Hepatic stellate cell (primary cell): Measurements from ENCODE around the gene SLC35B2.
"Not testable (repeated sequence)": the region's sequence is repeated elsewhere in the genome, so short reads cannot be mapped to it uniquely, and the experiment has no call there.

ENCODE experiments used
- DNase-seq: peaks from one replicate; pipeline ENCODE4 v3.0.0; 2011; ENCODE audit warnings: low spot score

The SLC35B2 gene

DNA sequence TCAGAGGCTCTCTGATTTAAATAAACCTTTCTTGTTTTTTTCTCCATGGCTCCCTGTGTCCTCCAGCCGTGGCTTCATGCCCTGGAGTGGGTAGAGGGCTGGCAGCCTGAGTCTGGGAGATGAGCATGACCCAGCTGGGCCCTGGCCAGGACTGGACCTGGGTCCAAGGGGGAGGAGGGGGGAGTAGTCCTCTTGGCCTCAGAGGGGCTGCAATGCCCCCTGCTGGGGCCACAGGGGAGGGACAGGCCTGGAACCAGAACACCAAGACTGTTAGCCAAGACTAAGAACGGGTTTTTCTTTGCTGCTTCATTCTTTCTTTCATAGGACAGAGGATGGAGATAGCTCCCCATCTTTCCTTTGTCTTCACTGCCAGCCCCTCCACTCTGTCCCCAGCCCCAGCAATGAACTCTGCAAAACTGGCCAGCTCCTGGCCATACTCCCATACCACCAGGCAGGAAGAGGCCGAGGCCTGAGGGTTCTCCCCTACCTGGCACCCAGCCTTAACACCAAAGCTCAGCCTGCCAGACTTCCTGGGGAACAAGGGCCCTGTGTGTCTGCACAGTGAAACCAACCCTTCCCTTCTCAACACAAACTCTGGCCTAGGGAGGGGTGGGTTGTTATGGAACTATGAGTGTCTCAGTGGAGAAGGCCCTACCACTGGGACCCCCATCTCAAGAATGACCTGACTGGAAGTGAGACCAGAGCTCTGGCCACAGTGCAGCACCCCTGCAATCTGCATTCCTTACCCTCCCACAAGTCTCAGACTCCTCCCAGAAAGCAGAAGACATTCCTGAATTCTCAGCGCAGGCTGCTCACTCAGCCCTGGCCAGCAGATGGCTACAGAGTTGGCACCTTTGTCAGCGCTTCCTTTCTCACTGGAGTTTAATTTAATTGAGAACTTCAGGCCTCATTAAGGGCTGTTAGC is 23.0 kb downstream of the SLC35B2 start:
- peak; percentile 78 for DNase-seq

DNA sequence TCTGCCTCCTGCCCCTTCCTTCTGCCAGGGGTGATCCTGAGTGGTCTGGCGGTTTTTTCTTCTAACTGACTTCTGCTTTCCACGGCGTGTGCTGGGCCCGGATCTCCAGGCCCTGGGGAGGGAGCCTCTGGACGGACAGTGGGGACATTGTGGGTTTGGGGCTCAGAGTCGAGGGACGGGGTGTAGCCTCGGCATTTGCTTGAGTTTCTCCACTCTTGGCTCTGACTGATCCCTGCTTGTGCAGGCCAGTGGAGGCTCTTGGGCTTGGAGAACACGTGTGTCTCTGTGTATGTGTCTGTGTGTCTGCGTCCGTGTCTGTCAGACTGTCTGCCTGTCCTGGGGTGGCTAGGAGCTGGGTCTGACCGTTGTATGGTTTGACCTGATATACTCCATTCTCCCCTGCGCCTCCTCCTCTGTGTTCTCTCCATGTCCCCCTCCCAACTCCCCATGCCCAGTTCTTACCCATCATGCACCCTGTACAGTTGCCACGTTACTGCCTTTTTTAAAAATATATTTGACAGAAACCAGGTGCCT is 23.7 kb downstream of the SLC35B2 start:
- no peak for DNase-seq

DNA sequence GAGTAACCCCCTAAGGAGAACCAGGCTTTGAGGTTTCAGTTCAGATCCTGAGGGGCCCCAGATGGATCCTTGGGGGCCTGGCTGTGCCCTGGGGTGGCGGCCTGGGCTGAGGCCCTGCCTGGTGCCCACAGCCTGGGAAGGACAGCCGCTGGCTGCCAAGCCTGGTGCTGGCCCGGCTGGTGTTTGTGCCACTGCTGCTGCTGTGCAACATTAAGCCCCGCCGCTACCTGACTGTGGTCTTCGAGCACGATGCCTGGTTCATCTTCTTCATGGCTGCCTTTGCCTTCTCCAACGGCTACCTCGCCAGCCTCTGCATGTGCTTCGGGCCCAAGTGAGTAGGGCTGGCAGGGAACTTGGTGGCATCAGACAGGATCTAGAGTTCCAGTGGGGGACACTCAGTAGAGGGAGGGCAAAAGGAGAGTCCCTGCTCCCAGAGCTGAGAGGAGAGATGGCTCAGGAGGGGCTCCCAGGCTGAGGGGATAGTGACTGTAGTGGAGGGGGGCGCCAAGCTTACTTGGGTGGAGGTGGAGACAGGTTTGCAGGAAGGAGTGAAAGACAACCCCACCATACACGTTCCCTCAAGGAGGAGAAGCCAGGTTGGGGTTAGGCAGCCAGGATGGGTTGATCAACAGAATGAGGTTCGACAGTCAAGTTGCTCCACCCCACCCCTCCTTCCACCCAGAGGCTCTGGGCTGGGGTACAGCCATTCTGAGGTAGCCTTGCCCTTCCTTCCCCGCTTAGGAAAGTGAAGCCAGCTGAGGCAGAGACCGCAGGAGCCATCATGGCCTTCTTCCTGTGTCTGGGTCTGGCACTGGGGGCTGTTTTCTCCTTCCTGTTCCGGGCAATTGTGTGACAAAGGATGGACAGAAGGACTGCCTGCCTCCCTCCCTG is 24.4 kb downstream of the SLC35B2 start:
- DNase-seq = no peak

DNA sequence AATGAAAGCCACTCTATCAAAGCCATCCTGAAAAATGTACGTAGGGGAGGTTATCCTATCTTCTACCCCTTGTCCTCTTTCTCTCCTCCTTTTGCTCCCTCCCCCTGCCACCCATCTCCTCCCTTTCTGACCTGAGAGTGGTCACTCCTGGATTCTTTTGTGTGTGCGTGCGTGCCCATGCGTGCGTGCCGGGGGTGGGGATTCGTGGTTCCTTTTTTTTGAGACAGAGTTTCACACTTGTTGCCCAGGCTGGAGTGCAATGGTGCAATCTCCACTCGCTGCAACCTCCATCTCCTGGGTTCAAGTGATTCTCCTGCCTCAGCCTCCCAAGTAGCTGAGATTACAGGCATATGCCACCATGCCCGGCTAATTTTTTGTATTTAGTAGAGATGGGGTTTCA is 25.9 kb downstream of the SLC35B2 start:
- DNase-seq = not testable (repeated sequence)

DNA sequence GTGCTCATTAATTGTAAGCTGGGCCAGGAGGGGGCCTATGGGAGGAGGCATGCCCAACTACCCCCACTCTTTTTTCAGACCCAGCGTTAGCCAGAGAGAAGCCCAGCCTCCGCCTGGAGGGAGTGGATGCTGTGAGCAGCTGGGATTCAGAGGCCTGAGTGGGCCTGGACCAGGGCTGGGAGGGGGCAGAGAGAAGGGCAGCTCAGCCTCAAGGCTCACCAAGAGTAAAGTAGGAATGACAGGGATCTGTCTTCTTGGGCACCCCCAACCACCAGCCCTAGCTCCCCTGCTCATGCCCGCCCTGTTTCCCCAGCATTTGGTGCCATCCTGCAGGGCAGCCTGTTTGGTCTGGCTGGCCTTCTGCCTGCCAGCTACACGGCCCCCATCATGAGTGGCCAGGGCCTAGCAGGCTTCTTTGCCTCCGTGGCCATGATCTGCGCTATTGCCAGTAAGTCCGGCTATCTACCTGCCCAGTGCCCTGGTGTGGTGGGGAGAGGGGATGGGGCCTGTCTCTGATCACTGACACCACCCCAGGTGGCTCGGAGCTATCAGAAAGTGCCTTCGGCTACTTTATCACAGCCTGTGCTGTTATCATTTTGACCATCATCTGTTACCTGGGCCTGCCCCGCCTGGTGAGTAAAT is 27.2 kb downstream of the SLC35B2 start:
- no peak for DNase-seq

DNA sequence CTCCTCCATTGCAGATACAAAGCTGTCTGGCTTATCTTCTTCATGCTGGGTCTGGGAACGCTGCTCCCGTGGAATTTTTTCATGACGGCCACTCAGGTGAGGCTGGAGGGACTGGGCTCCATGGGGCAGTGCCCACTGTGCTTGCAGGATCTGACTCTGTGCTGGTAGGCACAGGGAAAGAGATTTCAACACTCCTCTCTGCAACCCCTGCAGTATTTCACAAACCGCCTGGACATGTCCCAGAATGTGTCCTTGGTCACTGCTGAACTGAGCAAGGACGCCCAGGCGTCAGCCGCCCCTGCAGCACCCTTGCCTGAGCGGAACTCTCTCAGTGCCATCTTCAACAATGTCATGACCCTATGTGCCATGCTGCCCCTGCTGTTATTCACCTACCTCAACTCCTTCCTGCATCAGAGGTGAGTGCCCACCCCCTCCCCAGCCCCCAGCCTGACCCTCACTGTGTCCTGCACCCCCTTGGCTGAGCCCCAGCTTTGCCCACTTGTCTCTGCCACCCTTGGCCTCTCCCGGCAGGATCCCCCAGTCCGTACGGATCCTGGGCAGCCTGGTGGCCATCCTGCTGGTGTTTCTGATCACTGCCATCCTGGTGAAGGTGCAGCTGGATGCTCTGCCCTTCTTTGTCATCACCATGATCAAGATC is 27.8 kb downstream of the SLC35B2 start:
- DNase-seq = no peak

DNA sequence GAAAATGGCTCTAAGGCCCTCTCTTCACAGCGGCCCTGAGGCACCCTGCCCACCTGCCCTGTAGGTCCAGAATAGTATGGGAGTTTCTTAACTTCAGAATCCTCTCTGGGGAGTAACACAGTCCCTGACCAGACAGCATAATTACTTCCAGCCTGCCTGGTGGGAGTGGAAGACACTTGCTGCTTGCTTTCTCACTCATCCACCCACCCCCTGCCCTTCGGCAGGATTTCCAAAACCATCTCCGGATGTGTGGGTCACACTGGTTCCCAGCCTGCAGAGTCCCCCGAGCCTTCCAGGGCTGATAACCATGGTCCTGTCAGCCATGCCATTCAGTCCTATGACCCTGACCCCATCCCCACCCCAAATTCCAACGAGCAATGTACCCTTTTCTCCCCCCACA is 28.5 kb downstream of the SLC35B2 start:
- no peak for DNase-seq

DNA sequence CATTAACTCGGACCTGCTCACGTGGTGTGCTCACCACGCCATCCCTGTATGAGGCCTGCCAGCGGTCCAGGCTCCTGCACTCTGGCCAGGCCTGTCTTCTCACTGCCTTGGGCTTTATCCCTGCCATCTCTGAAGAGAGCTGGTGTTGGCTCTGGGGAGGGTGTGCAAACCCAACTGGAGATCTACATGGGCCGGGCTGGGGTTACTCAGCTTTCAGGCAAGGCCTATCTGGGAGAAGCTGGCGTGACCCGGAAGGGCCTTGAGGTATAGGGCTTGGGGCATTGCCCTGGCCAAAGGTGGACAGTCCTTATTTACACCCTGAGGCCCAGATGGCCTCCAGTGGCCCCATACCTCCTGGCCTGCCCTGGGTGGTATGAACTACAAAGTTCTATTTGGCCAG is 28.9 kb downstream of the SLC35B2 start:
- DNase-seq = no peak

DNA sequence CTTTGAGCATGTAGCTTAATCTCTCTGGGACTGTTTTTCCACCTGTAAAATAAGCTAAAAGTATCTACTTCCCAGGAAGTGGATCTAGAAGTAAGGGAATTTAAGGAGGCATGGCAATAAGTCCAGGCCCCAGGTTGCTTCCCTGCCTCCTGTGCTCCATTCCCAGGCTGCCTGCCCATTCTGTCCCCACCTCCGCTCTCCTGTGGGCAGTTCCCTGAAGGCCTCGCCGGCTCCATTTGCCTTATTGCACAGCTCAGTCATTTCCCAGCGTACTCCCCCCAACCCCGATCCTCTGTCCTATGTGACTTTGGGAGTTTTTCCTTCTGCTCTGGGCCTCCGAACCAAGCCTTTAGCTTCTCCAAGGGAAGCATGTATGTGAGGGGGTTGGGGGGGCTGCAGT is 29.3 kb downstream of the SLC35B2 start:
- DNase-seq = no peak

DNA sequence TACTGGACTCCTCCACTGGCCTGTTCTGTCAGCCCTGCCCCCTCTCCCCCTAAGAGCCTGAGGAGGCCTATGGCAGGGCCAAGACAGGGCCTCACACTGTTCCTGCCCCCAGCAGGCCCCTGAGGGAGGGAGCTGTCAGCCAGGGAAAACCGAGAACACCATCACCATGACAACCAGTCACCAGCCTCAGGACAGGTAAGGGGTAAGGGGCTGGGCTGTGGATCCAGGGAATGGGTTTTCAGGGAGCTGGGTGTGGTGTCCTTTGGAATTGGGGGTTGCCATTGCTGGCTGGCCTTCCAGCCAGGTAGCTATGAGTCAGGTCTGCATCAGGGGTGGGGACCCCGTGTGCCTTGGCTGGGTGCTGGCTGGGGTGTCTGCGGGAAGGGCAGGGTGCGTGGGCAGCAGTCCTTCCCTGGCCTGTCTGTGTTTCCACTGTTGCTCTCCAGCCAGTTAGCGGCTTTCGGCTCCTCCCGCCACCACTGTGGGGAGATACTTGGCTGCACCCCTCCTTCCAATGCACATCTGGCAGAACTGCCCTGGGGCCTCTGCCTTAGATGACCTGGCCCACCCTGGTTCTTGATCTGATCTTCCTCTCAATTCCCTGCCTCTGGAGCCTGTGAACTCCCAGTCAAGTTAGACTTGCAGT is 30.1 kb downstream of the SLC35B2 start:
- DNase-seq = no peak

DNA sequence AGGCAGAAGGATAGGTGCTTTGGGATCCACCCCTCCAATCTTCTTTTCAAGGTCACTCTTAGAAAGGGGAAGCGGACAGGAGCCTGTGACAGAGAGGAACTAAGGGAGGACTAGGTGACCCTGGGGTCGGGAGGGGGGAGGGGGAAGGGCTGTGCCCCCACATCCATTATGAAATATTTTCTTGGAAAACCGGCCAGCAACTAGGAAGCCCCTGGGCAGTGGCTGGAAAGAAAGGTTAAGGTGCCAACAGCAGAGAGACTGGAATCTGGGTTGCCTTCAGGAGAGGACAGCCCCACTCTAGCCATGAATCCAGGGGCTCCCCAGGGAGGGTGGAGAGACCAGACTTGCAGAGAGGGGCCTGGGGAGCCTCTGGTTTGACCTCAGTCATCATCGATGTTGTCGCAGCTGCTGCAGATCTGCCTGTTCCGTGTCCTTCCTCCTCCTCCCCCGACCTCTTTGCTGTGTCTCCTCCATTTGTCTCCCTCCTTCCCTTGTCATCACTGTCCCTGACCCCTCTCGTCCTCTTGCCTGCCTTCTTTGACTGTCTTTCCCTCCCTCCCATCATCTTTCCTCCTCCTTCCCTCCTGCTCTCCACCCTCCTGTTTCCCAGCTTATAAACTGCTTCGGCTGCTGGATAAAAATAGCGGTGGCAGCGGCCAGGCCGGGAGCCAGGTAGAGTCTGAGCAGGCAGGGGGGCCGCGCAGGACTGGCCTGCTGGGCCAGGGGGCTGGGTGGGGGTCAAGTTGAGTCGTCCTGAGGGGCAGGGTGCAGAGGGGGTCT is 30.8 kb downstream of the SLC35B2 start:
- no peak for DNase-seq

DNA sequence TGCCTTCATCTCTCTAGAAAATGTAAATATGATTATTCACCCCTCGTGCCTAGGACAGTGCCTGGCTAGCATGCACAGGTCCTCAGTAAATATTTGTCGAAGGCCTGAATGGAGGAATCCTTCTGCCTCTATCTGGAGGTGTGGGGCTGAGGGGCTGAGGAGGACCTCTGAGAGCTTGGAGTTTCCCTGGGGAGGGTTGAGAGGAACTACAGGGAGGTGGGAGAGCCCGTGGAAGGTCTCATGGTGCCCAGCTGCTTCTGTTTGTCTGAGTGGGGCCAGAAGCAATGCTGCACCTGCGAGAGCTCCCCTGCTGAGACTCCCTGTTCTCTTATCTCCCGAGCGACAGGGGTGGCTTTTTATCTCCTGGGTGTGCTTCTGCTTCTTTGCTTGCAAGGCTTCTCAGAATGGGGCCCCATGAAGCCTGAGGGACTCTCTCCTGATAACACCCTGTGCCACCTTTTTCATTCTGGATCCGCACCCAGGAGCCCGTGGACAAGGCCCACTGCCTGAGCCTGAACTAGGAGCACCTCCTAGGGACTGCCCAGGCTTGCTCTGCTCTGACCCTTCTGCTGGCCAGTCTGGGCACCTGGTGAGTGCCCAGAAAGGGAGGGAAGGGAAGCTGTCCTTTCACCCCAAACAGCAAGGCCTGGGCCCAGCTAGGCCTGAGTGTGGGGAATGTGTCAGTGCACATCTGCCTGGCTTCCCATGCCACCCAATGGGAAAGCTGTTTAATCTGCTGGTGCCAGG is 31.6 kb downstream of the SLC35B2 start:
- DNase-seq = no peak

DNA sequence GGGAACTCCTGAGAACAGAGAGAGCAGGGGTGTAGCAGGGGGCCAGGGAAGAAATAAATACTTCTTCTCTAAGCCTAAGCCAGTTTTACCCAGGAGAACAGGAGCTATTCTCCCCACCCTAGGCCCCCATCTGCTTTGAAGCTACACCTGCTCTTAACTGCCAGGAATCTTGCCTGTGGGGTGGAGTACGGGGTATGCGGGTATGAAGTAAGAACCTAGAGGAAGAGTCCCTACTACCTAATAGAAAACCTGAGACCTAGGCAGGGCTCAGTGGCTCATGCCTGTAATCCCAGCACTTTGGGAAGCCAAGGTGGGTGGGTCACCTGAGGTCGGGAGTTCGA is 32.4 kb downstream of the SLC35B2 start:
- no peak for DNase-seq

DNA sequence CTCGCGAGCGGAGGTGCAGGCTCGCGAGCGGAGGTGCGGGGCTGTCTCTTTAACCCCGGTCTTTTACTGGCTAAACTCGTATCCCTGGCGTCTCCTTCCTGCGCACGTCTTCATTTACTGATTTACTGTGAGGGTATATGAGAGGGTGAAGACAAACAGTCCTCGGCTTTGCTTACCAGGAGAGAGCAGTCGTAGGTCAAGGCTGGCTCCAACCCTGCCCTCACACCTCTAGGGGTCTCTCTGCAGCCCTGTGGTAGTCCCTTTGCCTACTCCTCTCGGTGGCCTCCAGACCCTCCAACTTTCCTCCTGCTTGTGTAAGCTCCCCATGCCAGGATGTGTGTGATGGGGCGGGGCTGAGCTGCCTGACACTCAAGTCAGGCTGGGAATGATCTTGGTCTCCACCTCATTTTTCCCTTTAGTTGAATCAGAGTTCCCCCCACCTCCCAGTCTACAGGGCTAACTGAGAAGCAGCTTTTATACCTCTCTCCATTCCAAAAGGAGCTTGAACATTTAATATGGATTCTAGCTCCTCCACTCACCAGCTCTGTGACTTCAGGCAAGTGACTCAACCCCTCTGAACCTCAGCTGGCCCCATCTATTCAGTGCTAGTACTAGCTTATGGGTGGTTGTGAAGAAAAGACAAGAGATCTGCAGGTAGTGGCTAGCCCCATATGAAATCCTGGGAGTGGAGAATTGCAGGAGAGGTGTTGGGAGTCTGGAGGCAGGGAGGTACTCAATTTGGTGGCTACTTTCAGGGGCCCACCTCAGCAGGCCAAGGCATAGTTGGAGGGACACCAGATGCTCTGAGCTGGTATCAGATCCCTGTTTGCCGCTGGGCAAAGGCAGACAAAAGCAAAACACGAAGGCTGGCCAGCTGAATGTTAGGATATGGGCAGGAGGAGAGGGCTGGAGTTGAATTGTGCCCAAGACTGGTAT is 33.0 kb downstream of the SLC35B2 start:
- DNase-seq = peak; percentile 54

DNA sequence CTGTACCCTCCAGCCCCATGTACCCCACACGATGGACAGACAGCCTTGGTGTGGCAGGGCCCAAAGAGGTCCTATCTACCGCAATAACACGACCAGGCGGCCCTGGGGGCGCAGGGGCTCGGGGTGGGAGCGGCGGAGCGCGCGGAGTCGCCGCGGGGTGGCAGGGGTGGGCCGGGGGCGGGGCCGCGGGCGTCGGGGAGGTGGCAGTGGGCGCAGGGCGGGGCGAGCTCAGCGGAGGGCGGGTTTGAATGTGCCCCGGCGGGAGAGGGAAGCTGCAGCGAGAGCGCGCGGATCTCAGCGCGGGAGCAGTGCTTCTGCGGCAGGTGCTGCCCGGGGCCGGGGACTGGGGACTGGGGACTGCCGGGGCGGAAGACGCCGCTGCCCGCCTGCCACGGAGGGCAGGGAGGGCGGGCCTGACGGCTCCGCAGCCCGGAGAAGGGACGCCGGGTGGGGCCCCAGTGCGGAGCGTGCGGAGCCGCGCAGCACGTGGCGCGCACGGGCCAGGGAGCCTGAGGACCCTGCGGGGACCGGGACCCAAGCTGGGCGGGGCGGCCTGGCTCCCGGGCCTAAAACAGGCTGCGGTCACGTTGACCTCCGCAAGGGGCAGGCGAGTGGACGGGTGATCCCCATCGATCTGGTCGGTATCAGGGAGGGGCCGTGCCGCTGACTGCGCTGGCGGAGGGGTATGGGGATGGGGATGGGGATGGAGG is 33.9 kb downstream of the SLC35B2 start, which contains the start of gene SLC29A1:
TSS of gene SLC29A1 (plus strand) at position 277 of the 710 bp plus-strand sequence. CDS start 3,719 bp downstream, outside the sequence.
- peak; percentile 90 for DNase-seq

DNA sequence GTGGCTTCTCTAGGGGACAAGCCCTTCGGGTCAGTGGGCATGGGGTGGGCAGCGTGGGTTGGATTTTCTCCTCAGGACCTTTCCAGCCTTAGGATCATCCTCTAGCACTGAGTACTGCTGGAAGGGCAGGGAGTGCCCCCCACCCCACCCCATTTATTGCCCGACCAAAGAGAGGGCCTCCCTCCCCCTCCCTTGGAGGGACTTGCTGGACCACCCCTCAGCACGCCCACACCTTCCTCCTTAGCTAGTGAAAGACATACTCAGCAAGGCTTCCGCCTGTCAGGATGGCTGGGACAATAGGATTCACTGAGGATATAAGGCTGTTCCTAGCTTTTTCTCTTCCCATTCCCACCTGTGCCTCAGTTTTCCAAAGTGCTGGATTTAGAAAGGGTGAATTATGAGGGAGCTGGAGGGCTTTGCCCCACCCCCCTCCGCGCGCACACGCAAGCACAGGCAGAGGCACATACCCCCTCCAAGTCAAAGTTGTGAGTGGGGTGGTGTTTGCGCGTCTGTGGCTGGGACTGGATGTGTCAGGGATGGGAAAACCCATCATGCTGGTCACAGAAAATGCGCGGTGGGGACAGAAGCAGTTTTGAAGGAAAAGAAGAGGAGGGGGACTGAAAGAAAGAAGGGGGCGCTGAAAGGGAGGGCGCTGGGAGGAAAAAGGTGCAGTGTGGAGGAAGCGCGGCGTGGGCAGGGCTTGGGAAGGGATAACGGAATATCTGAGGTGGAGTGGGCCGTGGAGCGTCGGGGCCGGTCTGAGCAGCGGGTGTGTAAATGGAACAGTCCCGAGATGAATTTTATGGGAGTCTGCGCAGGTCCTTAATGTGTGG is 34.6 kb downstream of the SLC35B2 start:
- DNase-seq = no peak

DNA sequence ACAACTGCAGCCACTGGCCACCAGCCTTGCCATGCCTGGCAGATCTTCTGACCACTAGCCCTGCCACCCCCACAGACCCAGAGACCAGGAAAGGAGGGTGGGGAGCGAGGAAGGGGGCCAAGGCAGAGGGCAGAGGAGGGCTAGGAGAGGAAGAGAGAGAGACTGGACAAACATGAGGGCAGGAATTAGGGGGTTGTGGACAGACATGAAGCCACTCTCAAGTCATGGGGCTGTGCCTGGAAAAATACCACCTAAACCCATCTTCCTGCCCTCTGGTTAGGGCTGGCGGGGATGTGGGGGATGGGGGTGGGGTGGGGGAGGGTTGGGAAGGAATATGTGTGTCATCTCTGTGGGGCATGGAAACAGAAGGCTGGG is 35.4 kb downstream of the SLC35B2 start:
- no peak for DNase-seq
